Limb (tissue), 2 donors: ENCODE data around the gene ZNF618.
"Not testable (repeated sequence)": the region's sequence is repeated elsewhere in the genome, so short reads cannot be mapped to it uniquely, and the experiment has no call there.

ENCODE experiments used
- DNase-seq, 2 donors: peaks; one replicate each; pipeline ENCODE4 v3.0.0-alpha.2; 2016; ENCODE audit errors: extremely low spot score in 2 of 2

ZNF618 gene

GRCh38 chr9:114035845-114036801 lies 160.0 kb downstream of the ZNF618 start:
- peak in 1 of 2 donors; percentile 18 for DNase-seq

- peak in 1 of 2 donors; percentile 6 for DNase-seq
Measured at GRCh38 chr9:114037249-114037648, 161.1 kb downstream of the ZNF618 start.

GRCh38 chr9:114037961-114038723 lies 162.0 kb downstream of the ZNF618 start:
- DNase-seq, result peak in 1 of 2 donors; percentile 43

GRCh38 chr9:114038724-114039313 lies 162.7 kb downstream of the ZNF618 start:
- DNase-seq, result peak in 1 of 2 donors; percentile 7

GRCh38 chr9:114039484-114039883 lies 163.4 kb downstream of the ZNF618 start:
- no peak for DNase-seq

- DNase-seq, result not testable (repeated sequence)
Measured at GRCh38 chr9:114043660-114044059, 167.6 kb downstream of the ZNF618 start.

GRCh38 chr9:114046237-114046755 lies 170.2 kb downstream of the ZNF618 start:
- DNase-seq, result no peak

GRCh38 chr9:114046875-114047274 lies 170.8 kb downstream of the ZNF618 start:
- DNase-seq, result no peak

- peak in 1 of 2 donors; percentile 14 for DNase-seq
Measured at GRCh38 chr9:114047717-114048116, 171.6 kb downstream of the ZNF618 start.

GRCh38 chr9:114048533-114049415 lies 172.7 kb downstream of the ZNF618 start:
- peak in 1 of 2 donors; percentile 14 for DNase-seq

- DNase-seq, result peak in 1 of 2 donors; percentile 10
Measured at GRCh38 chr9:114049441-114050225, 173.5 kb downstream of the ZNF618 start.

GRCh38 chr9:114050226-114050568 lies 174.1 kb downstream of the ZNF618 start:
- peak in 1 of 2 donors; percentile 16 for DNase-seq

- peak in 1 of 2 donors; percentile 14 for DNase-seq
Measured at GRCh38 chr9:114050646-114051045, 174.5 kb downstream of the ZNF618 start.

GRCh38 chr9:114051281-114051680 lies 175.2 kb downstream of the ZNF618 start:
- peak in 1 of 2 donors; percentile 12 for DNase-seq

- DNase-seq, result no peak
Measured at GRCh38 chr9:114051706-114052105, 175.6 kb downstream of the ZNF618 start.

GRCh38 chr9:114053246-114054005 lies 177.3 kb downstream of the ZNF618 start:
- peak in 1 of 2 donors; percentile 8 for DNase-seq

- DNase-seq, result peak in 1 of 2 donors; percentile 18
Measured at GRCh38 chr9:114054191-114054690, 178.1 kb downstream of the ZNF618 start.

GRCh38 chr9:114055061-114055460 lies 179.0 kb downstream of the ZNF618 start:
- DNase-seq, result peak in 1 of 2 donors; percentile 25

GRCh38 chr9:114055894-114056293 lies 179.8 kb downstream of the ZNF618 start:
- no peak for DNase-seq
